Chondrocyte (in vitro differentiated cells): ENCODE results near the gene POU2F1. TPM values are rescaled to one million over a fixed set of nuclear protein-coding genes. Genes with fewer than 3 reads are reported as not detected.
"Not testable (repeated sequence)": the region's sequence is repeated elsewhere in the genome, so short reads cannot be mapped to it uniquely, and the experiment has no call there.

Experiments
- DNase-seq: peaks from one replicate; pipeline ENCODE4 v3.0.0; 2021; ENCODE audit warnings: mixed read lengths, low spot score
- H3K27ac Mint-ChIP-seq: one replicate; pipeline ENCODE4 v1.8.0; 2021; ENCODE audit warnings: mild to moderate bottlenecking, moderate library complexity, mixed read lengths; ENCODE audit not compliant: unreplicated experiment
- H3K27me3 Mint-ChIP-seq: 2 replicates; pipeline ENCODE4 v1.8.0; 2021; ENCODE audit warnings: low read depth, mixed read lengths
- H3K36me3 Mint-ChIP-seq: 2 replicates; pipeline ENCODE4 v1.8.0; 2021; ENCODE audit warnings: low read depth, mixed read lengths
- H3K4me1 Mint-ChIP-seq: 2 replicates; pipeline ENCODE4 v1.8.0; 2021; ENCODE audit warnings: low read depth, mild to moderate bottlenecking, mixed read lengths
- H3K4me3 Mint-ChIP-seq: one replicate; pipeline ENCODE4 v1.8.0; 2021; ENCODE audit warnings: mild to moderate bottlenecking, moderate library complexity, mixed read lengths; ENCODE audit not compliant: unreplicated experiment
- H3K9me3 Mint-ChIP-seq: 2 replicates; pipeline ENCODE4 v1.8.0; 2021; ENCODE audit warnings: low read depth, mixed read lengths
- total RNA-seq: library from RNA; stranded (reverse); gene quantifications from 3 replicates; pipeline ENCODE4 v1.2.1, GENCODE V29; 2021
- TF ChIP-seq, protein P1 (sequence below): fragments of 200-600 bp; sonication (generic); IDR thresholded peaks from 2 replicates; pipeline ENCODE4 v1.5.0; 2021; ENCODE audit warnings: antibody characterized with exemption, mild to moderate bottlenecking, moderate library complexity

POU2F1 gene
- total RNA-seq, 1 donor from 2014 or later, result 13.2 TPM

DNA sequence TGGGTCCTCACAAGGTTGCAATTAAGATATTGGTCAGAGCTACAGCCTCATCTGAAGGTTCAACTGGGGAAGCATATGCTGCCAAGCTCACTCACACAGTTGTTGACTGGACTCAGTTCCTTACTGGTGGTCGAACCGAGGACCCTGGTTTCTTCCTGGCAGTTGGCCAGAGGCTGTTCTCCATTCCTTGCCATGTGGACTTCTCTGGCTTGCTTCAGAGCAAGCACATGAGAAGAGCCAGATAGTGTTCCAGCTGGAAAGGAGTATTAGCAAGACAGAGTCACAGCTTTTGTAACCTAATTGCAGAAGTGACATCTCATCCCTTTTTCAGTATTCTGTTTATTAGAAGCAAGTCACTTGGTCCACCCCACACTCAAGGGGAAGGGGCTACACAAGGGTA is 23.6 kb downstream of the POU2F1 start:
- H3K4me3 Mint-ChIP-seq, result no peak overlapping the region

DNA sequence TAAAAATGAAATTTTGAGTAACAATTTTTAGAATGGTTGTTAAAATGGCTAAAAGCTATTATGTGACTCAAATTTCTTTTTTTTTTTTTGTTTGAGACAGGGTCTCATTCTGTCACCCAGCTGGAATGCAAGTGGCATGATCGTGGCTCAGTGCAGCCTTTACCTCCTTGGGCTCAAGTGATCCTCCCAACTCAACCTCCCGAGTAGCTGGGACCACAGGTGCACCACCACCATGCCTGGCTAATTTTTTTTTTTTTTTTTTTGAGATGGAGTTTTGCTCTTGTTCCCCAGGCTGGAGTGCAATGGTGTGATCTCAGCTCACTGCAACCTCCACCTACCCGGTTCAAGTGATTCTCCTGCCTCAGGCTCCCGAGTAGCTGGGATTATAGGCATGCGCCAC is 24.5 kb downstream of the POU2F1 start:
- not testable (repeated sequence) for H3K36me3 Mint-ChIP-seq, H3K27me3 Mint-ChIP-seq, H3K27ac Mint-ChIP-seq

More for the DNA sequence above, 23.6 kb downstream of the POU2F1 start:
- H3K36me3 Mint-ChIP-seq, result peaks cover 3% of the 10 kb centered on the region
- TF ChIP-seq, protein P1, sequence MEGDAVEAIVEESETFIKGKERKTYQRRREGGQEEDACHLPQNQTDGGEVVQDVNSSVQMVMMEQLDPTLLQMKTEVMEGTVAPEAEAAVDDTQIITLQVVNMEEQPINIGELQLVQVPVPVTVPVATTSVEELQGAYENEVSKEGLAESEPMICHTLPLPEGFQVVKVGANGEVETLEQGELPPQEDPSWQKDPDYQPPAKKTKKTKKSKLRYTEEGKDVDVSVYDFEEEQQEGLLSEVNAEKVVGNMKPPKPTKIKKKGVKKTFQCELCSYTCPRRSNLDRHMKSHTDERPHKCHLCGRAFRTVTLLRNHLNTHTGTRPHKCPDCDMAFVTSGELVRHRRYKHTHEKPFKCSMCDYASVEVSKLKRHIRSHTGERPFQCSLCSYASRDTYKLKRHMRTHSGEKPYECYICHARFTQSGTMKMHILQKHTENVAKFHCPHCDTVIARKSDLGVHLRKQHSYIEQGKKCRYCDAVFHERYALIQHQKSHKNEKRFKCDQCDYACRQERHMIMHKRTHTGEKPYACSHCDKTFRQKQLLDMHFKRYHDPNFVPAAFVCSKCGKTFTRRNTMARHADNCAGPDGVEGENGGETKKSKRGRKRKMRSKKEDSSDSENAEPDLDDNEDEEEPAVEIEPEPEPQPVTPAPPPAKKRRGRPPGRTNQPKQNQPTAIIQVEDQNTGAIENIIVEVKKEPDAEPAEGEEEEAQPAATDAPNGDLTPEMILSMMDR, result no peak
- H3K4me1 Mint-ChIP-seq, result peaks cover 19% of the 10 kb centered on the region
- DNase-seq, result no peak
- H3K27ac Mint-ChIP-seq, result no peak overlapping the region
- H3K27me3 Mint-ChIP-seq, result no peaks in the 10 kb centered on the region
- H3K9me3 Mint-ChIP-seq, result peaks cover 4% of the 10 kb centered on the region

DNA sequence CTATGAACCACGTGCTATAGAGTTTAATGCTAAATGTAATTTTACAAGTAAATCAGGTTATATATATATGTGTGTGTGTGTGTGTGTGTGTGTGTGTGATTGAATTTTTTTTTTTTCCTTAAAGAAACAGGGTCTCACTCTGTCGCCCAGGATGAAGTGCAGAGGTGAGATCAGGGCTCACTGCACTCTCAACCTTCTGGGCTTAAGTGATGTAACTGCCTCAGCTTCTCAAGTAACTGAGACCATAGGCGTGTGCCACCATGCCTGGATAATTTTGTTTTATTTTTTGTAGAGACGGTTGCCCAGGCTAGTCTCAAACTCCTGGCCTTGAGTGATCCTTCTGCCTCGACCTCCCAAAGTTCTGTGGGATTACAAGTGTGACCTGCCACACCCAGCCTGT is 26.3 kb downstream of the POU2F1 start:
- Mint-ChIP-seq H3K27ac (no peak overlapping the region), H3K9me3 (peaks cover 4% of the 10 kb centered on the region), H3K27me3 (no peaks in the 10 kb centered on the region), H3K36me3 (peaks cover 3% of the 10 kb centered on the region), H3K4me3 (no peak overlapping the region), H3K4me1 (peaks cover 25% of the 10 kb centered on the region)
- TF ChIP-seq, protein P1, result no peak
- no peak for DNase-seq

More for the DNA sequence above, 24.5 kb downstream of the POU2F1 start:
- H3K4me3 Mint-ChIP-seq, DNase-seq, H3K9me3 Mint-ChIP-seq: not testable (repeated sequence)
- H3K4me1 Mint-ChIP-seq, result peaks cover 25% of the 10 kb centered on the region

DNA sequence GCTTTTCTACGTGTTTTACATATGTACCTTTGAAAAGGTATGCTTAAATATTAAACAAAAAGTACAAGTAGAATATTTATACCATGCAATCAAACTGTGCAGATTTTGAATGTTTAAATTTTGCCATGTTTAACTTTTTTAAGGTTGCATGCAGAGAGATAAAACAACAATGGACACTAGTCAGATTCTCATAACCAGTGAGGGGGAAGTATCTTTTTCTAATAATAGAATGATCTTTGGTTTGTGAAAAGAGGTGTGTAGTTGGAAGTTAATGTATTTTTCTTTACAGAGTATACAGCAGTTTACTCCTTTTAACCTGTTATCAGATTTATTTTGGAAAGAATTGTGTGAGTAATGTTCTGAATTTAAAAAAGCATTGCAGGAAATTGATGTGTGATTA is 27.1 kb downstream of the POU2F1 start:
- no peak for DNase-seq
- Mint-ChIP-seq H3K27ac (no peak overlapping the region), H3K9me3 (peaks cover 4% of the 10 kb centered on the region), H3K36me3 (peaks cover 3% of the 10 kb centered on the region), H3K4me3 (no peak overlapping the region), H3K27me3 (no peaks in the 10 kb centered on the region), H3K4me1 (peaks cover 25% of the 10 kb centered on the region)
- TF ChIP-seq, protein P1, result no peak

DNA sequence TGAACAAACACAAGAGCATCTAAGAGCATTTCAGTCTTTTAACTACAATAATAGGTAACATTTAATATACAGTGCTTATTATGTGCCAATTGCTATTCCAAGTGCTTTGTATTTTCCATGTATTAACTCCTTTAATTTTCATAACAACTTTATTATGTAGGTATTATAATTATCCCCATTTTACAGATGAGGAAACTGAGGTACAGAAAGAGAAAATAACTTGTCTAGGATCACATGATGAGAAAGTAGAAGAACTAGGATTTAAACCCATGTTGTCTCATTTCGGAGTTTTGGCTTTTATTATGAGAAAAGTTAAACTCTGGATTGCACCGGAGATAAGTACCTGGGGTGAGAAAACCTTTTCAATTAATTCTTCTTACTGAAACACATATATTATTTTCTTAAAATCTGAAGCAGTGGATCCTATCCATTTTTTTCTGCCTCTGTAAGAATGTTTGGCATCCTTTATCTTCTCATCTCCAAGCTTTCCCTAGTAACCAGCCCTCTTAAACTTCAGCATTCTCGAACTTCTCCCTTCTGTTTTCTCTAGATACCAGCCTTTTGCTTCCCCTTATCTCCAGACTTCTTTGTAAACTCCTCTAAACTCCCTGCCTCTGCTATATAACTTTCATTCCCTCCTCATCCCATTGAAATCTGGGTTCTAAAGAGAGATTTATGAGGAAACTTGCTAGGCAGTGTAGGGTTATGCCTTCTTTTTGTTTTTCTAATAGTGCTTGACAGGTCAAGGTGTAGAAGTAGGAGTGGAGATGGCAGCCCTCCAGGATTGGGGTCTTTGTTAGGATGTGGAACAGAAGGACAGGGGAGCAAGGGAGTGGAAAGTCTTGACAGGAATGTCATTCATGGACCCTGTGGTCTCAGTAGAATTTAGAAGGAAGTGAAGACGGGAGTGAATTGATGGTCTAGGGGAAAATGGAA is 28.3 kb downstream of the POU2F1 start:
- H3K36me3 Mint-ChIP-seq, result peaks cover under 1% of the 10 kb centered on the region
- no peak overlapping the region for H3K27ac Mint-ChIP-seq
- H3K4me1 Mint-ChIP-seq, result peaks cover 25% of the 10 kb centered on the region
- H3K9me3 Mint-ChIP-seq, result peaks cover 2% of the 10 kb centered on the region
- no peaks in the 10 kb centered on the region for H3K27me3 Mint-ChIP-seq
- DNase-seq, result no peak
- TF ChIP-seq, protein P1, result no peak
- no peak overlapping the region for H3K4me3 Mint-ChIP-seq
